ELR (cell line): ENCODE measurements around the gene FES.
"Not testable (repeated sequence)": the region's sequence is repeated elsewhere in the genome, so short reads cannot be mapped to it uniquely, and the experiment has no call there.

Experiments
- DNase-seq: peaks from one replicate; pipeline ENCODE4 v3.0.0-alpha.2; 2015; ENCODE audit warnings: low read depth

Gene FES

GRCh38 chr15:90860942-90861675 is 23.2 kb upstream of the FES start:
- DNase-seq, result no peak

GRCh38 chr15:90862487-90862886 is 21.8 kb upstream of the FES start:
- DNase-seq, result no peak

- peak; percentile 18 for DNase-seq
Observed at GRCh38 chr15:90862964-90863778, 21.1 kb upstream of the FES start.

- no peak for DNase-seq
Observed at GRCh38 chr15:90863987-90864386, 20.3 kb upstream of the FES start.

- peak; percentile 49 for DNase-seq
Observed at GRCh38 chr15:90864507-90864906, 19.8 kb upstream of the FES start.

GRCh38 chr15:90865702-90866101 is 18.6 kb upstream of the FES start:
- DNase-seq, result no peak

GRCh38 chr15:90866161-90866715 is 18.1 kb upstream of the FES start:
- DNase-seq, result no peak

GRCh38 chr15:90866800-90867199 is 17.5 kb upstream of the FES start:
- no peak for DNase-seq

- no peak for DNase-seq
Observed at GRCh38 chr15:90868261-90868689, 16.0 kb upstream of the FES start, which contains the start of gene FURIN. FURIN (plus strand) TSS chr15:90868588; CDS start chr15:90875741, 7,153 bp downstream.

- DNase-seq, result no peak
Observed at GRCh38 chr15:90869140-90869541, 15.2 kb upstream of the FES start.

GRCh38 chr15:90869601-90870353 is 14.5 kb upstream of the FES start:
- DNase-seq, result peak; percentile 95

- DNase-seq, result peak; percentile 45
Observed at GRCh38 chr15:90870354-90871138, 13.8 kb upstream of the FES start.

- DNase-seq, result peak; percentile 51
Observed at GRCh38 chr15:90871139-90871715, 13.1 kb upstream of the FES start.

- DNase-seq, result no peak
Observed at GRCh38 chr15:90871716-90872485, 12.4 kb upstream of the FES start.

- DNase-seq, result peak; percentile 87
Observed at GRCh38 chr15:90872486-90873184, 11.7 kb upstream of the FES start.

- DNase-seq, result no peak
Observed at GRCh38 chr15:90873488-90873997, 10.8 kb upstream of the FES start.

GRCh38 chr15:90873998-90874605 is 10.2 kb upstream of the FES start:
- DNase-seq, result no peak

- not testable (repeated sequence) for DNase-seq
Observed at GRCh38 chr15:90874986-90875385, 9.3 kb upstream of the FES start.

GRCh38 chr15:90875549-90875981 is 8.7 kb upstream of the FES start:
- no peak for DNase-seq
